SK-N-SH (cell line): ENCODE data around the gene KIF21B. TPM values are rescaled to one million over a fixed set of nuclear protein-coding genes. Genes with fewer than 3 reads are reported as not detected.

Experiments used
- CTCF ChIA-PET: fragments of 300-600, 350-600 bp; formaldehyde crosslinking; extraction: SDS; loops from one replicate; lab custom pipeline; 2021; lab: Yijun Ruan, JAX
- POLR2A ChIA-PET: fragments of 350-600 bp; sonication (Branson Sonifier 250); formaldehyde crosslinking; extraction: SDS; loops from one replicate; lab custom pipeline; 2020; ENCODE audit warnings: antibody characterized with exemption, inconsistent platforms; lab: Yijun Ruan, JAX
- DNase-seq: peaks from one replicate; pipeline ENCODE4 v3.0.0; 2012
- H2AFZ ChIP-seq: fragments of 200-600 bp; sonication (generic); 2 replicates; pipeline ENCODE4 v1.8.1; 2016; ENCODE audit warnings: antibody characterized with exemption, mild to moderate bottlenecking, low read depth
- H3F3A ChIP-seq: fragments of 200-600 bp; sonication (generic); replicated peaks from 2 replicates; pipeline ENCODE3; 2016; ENCODE audit warnings: antibody characterized with exemption, mild to moderate bottlenecking; ENCODE audit not compliant: insufficient read depth
- H3K27ac ChIP-seq, 2 experiments: fragments of 200-500 bp in 1 of 2; fragments of 200-600 bp in 1 of 2; sonication (Bioruptor generic) in 1 of 2; sonication (generic), shearing (Covaris generic) in 1 of 2; 2 replicates each; pipeline versions ENCODE4 v1.5.1 to v1.6.1; 2014 to 2016; ENCODE audit warnings: low read depth in 2 of 2, inconsistent platforms in 1 of 2, low read length in 1 of 2, mild to moderate bottlenecking in 1 of 2, mixed read lengths in 1 of 2
- H3K27me3 ChIP-seq: fragments of 200-600 bp; sonication (generic), shearing (Covaris generic); 2 replicates; pipeline ENCODE4 v1.6.1; 2016; ENCODE audit warnings: mixed run types; ENCODE audit not compliant: insufficient read depth
- H3K36me3 ChIP-seq, 2 experiments: fragments of 200-500 bp in 1 of 2; fragments of 200-600 bp in 1 of 2; sonication (Bioruptor generic) in 1 of 2; sonication (generic) in 1 of 2; replicated peaks in 1 of 2; 2 replicates each; pipeline versions ENCODE3 to v1.5.1; 2014 to 2016; ENCODE audit warnings: low read length in 1 of 2, mild to moderate bottlenecking in 1 of 2; ENCODE audit not compliant: insufficient read depth in 2 of 2, control insufficient read depth in 1 of 2
- H3K4me1 ChIP-seq, 2 experiments: fragments of 200-500 bp in 1 of 2; fragments of 200-600 bp in 1 of 2; sonication (Bioruptor generic) in 1 of 2; sonication (generic), shearing (Covaris generic) in 1 of 2; 2 replicates each; pipeline versions ENCODE4 v1.5.1 to v1.6.1; 2014 to 2016; ENCODE audit warnings: low read depth in 1 of 2, low read length in 1 of 2, mixed run types in 1 of 2; ENCODE audit not compliant: insufficient read depth in 2 of 2, control insufficient read depth in 1 of 2
- H3K4me2 ChIP-seq: fragments of 200-600 bp; sonication (generic), shearing (Covaris generic); 2 replicates; pipeline ENCODE4 v1.6.1; 2017; ENCODE audit warnings: mixed run types
- H3K4me3 ChIP-seq, 2 experiments: fragments of 200-500 bp in 1 of 2; fragments of 200-600 bp in 1 of 2; sonication (Bioruptor generic) in 1 of 2; sonication (generic), shearing (Covaris generic) in 1 of 2; 2 replicates each; pipeline versions ENCODE4 v1.5.1 to v1.8.1; 2014 to 2016; ENCODE audit warnings: low read depth in 2 of 2, inconsistent platforms in 1 of 2, low read length in 1 of 2, mild to moderate bottlenecking in 1 of 2, mixed read lengths in 1 of 2, moderate library complexity in 1 of 2
- H3K79me2 ChIP-seq: fragments of 200-600 bp; sonication (generic); 2 replicates; pipeline ENCODE4 v1.8.1; 2017; ENCODE audit warnings: mild to moderate bottlenecking; ENCODE audit not compliant: insufficient read depth
- H3K9ac ChIP-seq: fragments of 200-600 bp; sonication (generic); 2 replicates; pipeline ENCODE4 v1.6.1; 2017; ENCODE audit warnings: mixed run types
- H3K9me2 ChIP-seq: fragments of 200-600 bp; sonication (generic); 2 replicates; pipeline ENCODE4 v1.6.1; 2017; ENCODE audit warnings: mixed run types
- H3K9me3 ChIP-seq: fragments of 200-600 bp; sonication (generic); 2 replicates; pipeline ENCODE4 v1.6.1; 2017; ENCODE audit warnings: mixed run types, mild to moderate bottlenecking, moderate library complexity
- H4K20me1 ChIP-seq: fragments of 200-600 bp; sonication (generic); 2 replicates; pipeline ENCODE4 v1.6.1; 2017; ENCODE audit warnings: mild to moderate bottlenecking, mixed run types; ENCODE audit not compliant: insufficient read depth
- CHD2 ChIP-seq: fragments of 150-350 bp; IDR thresholded peaks from 2 replicates; pipeline ENCODE4 v1.6.1; 2018; ENCODE audit warnings: low read length; ENCODE audit not compliant: partially characterized antibody
- FOXJ3 ChIP-seq: sonication (generic); formaldehyde crosslinking; IDR thresholded peaks from 2 replicates; pipeline ENCODE4 v1.5.1; 2020; ENCODE audit warnings: mild to moderate bottlenecking, missing genetic modification reagents
- GABPA ChIP-seq: IDR thresholded peaks from 2 replicates; pipeline ENCODE4 v1.4.0; 2012; ENCODE audit warnings: low read depth, mild to moderate bottlenecking
- GATA2 ChIP-seq: sonication (generic); formaldehyde crosslinking; IDR thresholded peaks from 2 replicates; pipeline ENCODE4 v1.5.0; 2020; ENCODE audit warnings: mild to moderate bottlenecking, missing genetic modification reagents
- MEF2A ChIP-seq: IDR thresholded peaks from 2 replicates; pipeline ENCODE4 v1.4.0; 2012; ENCODE audit warnings: low read depth, borderline replicate concordance
- NRF1 ChIP-seq: IDR thresholded peaks from 2 replicates; pipeline ENCODE4 v1.6.1; 2012; ENCODE audit warnings: low read depth, mild to moderate bottlenecking, low read length
- POLR2AphosphoS5 ChIP-seq: IDR thresholded peaks from 2 replicates; pipeline ENCODE4 v1.6.1; 2012; ENCODE audit warnings: low read depth, low read length
- RAD21 ChIP-seq: IDR thresholded peaks from 2 replicates; pipeline ENCODE4 v1.6.1; 2012; ENCODE audit warnings: mild to moderate bottlenecking, low read length
- RFX5 ChIP-seq: IDR thresholded peaks from 2 replicates; pipeline ENCODE4 v1.6.1; 2012; ENCODE audit warnings: mild to moderate bottlenecking, improper control_type of control experiment, low read length
- SIN3A ChIP-seq: IDR thresholded peaks from 2 replicates; pipeline ENCODE4 v1.6.1; 2012; ENCODE audit warnings: low read depth, mild to moderate bottlenecking, low read length, moderate library complexity, borderline replicate concordance
- SMC3 ChIP-seq: IDR thresholded peaks from 2 replicates; pipeline ENCODE4 v1.6.1; 2012; ENCODE audit warnings: low read depth, low read length, improper control_type of control experiment
- TEAD4 ChIP-seq: IDR thresholded peaks from 2 replicates; pipeline ENCODE4 v1.4.0; 2012; ENCODE audit warnings: mild to moderate bottlenecking, borderline replicate concordance; ENCODE audit not compliant: insufficient read depth
- WGBS: methylation state at CpG from one replicate; pipeline ENCODE4 v1.1.6; 2017; ENCODE audit warnings: low lambda C conversion rate; 5-methylcytosine and 5-hydroxymethylcytosine counted together
- polyA plus RNA-seq, 3 experiments: library from polyadenylated mRNA; depleted of rRNA; stranded (reverse); fragments of >200 nt; gene quantifications; 2 replicates each; pipeline ENCODE4 v1.2.3, GENCODE V29; 2012
- TF ChIP-seq, protein P1 (sequence below): fragments of 200-600 bp; sonication (generic); IDR thresholded peaks from 2 replicates; pipeline ENCODE4 v1.6.1; 2017; ENCODE audit warnings: antibody characterized with exemption, mild to moderate bottlenecking, moderate library complexity
- TF ChIP-seq, protein P2 (sequence below): IDR thresholded peaks from 2 replicates; pipeline ENCODE4; 2012
- TF ChIP-seq, protein P3 (sequence below): IDR thresholded peaks from 2 replicates; pipeline ENCODE4 v1.6.1; 2012; ENCODE audit warnings: mild to moderate bottlenecking, low read depth, low read length, moderate library complexity
- TF ChIP-seq, protein P4 (sequence below): IDR thresholded peaks from 2 replicates; pipeline ENCODE4 v1.4.0; 2012; ENCODE audit warnings: low read depth
- TF ChIP-seq, protein P5 (sequence below): IDR thresholded peaks from 2 replicates; pipeline ENCODE4 v1.4.0; 2012; ENCODE audit warnings: low read depth, borderline replicate concordance

Gene KIF21B
- polyA plus RNA-seq, 1 of the 3 experiments (the other 2 are of a cell fraction) = 0.26 TPM

DNA sequence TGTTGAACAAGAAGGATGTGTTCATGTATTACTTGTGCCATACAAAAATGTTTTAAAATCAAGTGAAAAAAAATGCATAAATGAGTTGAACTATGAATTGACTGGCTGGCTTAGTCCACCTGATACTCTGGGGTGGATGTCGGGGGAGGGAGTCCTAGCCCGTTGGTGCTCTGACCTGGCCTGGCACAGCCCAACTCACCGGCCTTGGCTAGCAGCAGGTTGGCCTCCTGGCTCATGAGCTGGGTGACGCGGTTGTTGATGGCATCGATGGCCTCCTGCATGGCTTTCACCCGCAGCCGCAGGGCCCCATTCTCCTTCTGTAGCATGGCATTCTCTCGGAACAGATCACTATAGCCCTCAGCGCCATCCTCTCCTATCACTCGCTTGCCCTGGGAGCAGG is 21.6 kb downstream of the KIF21B start:
- Histone ChIP-seq H3K79me2 (no peaks in the 10 kb centered on the region), H3K27ac (no peak overlapping the region), H3K9me3 (no peaks in the 10 kb centered on the region), H2AFZ (no peak overlapping the region), H3F3A (no peaks in the 10 kb centered on the region), H3K9me2 (no peaks in the 10 kb centered on the region), H3K4me2 (no peak overlapping the region), H3K36me3 (no peaks in the 10 kb centered on the region), H3K27me3 (no peaks in the 10 kb centered on the region), H4K20me1 (no peaks in the 10 kb centered on the region), H3K9ac (no peak overlapping the region), H3K4me1 (no peaks in the 10 kb centered on the region), H3K4me3 (no peak overlapping the region)
- TF ChIP-seq, protein P1, sequence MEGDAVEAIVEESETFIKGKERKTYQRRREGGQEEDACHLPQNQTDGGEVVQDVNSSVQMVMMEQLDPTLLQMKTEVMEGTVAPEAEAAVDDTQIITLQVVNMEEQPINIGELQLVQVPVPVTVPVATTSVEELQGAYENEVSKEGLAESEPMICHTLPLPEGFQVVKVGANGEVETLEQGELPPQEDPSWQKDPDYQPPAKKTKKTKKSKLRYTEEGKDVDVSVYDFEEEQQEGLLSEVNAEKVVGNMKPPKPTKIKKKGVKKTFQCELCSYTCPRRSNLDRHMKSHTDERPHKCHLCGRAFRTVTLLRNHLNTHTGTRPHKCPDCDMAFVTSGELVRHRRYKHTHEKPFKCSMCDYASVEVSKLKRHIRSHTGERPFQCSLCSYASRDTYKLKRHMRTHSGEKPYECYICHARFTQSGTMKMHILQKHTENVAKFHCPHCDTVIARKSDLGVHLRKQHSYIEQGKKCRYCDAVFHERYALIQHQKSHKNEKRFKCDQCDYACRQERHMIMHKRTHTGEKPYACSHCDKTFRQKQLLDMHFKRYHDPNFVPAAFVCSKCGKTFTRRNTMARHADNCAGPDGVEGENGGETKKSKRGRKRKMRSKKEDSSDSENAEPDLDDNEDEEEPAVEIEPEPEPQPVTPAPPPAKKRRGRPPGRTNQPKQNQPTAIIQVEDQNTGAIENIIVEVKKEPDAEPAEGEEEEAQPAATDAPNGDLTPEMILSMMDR = no peak
- TF ChIP-seq RAD21 = no peak
- TF ChIP-seq, protein P2, sequence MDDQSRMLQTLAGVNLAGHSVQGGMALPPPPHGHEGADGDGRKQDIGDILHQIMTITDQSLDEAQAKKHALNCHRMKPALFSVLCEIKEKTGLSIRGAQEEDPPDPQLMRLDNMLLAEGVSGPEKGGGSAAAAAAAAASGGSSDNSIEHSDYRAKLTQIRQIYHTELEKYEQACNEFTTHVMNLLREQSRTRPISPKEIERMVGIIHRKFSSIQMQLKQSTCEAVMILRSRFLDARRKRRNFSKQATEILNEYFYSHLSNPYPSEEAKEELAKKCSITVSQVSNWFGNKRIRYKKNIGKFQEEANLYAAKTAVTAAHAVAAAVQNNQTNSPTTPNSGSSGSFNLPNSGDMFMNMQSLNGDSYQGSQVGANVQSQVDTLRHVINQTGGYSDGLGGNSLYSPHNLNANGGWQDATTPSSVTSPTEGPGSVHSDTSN = no peak
- no peak for DNase-seq
- POLR2A ChIA-PET = no interaction called here
- 67% methylated on average over 2 of the region's 11 CpGs for WGBS
- CTCF ChIA-PET = interaction anchor here (0.7 to 1.1 kb wide), 2 partner anchors 17 to 29 kb away, joined by 3 to 4 read pairs; no protein-coding TSS in a partner anchor

DNA sequence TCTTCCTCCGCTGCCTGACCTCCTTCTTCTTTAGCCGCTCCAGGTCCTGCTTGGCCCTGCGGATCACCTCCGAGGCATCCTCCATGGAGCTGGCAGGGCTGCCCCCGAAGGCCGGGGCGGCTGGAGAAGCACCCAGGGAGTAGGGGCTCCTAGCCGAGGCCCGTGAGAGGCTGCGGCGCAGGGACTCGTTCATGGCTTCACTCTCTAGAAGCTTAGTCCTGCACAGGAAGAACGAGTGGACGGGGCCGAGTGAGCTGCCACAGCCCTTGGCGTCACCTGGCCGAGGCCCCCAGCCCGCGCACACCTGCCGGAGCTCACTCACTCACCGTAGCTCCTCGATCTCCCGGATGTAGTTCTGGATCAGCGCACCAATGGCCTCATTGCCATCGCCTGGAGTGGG is 23.1 kb downstream of the KIF21B start:
- POLR2A ChIA-PET = interaction anchor here (0.6 kb wide), 1 partner anchor 116 kb away, joined by 3 read pairs; no protein-coding TSS in a partner anchor
- no peak overlapping the region for H3K27ac ChIP-seq
- no peaks in the 10 kb centered on the region for H3K79me2 ChIP-seq
- no peak overlapping the region for H3K4me2 ChIP-seq
- H3K4me1 ChIP-seq = no peaks in the 10 kb centered on the region
- H3K9me2 ChIP-seq = no peaks in the 10 kb centered on the region
- WGBS = 94% methylated on average over 19 of the region's 25 CpGs
- no peaks in the 10 kb centered on the region for H3K9me3 ChIP-seq
- CTCF ChIA-PET = interaction anchor here (0.7 to 2.1 kb wide), 4 partner anchors 9 to 110 kb away, joined by 3 to 6 read pairs (median 4); no protein-coding TSS in a partner anchor
- no peak overlapping the region for H3K9ac ChIP-seq
- H2AFZ ChIP-seq = no peak overlapping the region
- H3K27me3 ChIP-seq = no peaks in the 10 kb centered on the region
- H4K20me1 ChIP-seq = no peaks in the 10 kb centered on the region
- no peaks in the 10 kb centered on the region for H3F3A ChIP-seq
- TF ChIP-seq FOXJ3 (CRISPR knock-in tag) (no peak), GATA2 (CRISPR knock-in tag) (no peak), POLR2AphosphoS5 (no peak), TEAD4 (no peak), MEF2A (no peak), GABPA (no peak), CHD2 (no peak), SMC3 (no peak), SIN3A (no peak), RFX5 (no peak), NRF1 (no peak)
- TF ChIP-seq, protein P3, sequence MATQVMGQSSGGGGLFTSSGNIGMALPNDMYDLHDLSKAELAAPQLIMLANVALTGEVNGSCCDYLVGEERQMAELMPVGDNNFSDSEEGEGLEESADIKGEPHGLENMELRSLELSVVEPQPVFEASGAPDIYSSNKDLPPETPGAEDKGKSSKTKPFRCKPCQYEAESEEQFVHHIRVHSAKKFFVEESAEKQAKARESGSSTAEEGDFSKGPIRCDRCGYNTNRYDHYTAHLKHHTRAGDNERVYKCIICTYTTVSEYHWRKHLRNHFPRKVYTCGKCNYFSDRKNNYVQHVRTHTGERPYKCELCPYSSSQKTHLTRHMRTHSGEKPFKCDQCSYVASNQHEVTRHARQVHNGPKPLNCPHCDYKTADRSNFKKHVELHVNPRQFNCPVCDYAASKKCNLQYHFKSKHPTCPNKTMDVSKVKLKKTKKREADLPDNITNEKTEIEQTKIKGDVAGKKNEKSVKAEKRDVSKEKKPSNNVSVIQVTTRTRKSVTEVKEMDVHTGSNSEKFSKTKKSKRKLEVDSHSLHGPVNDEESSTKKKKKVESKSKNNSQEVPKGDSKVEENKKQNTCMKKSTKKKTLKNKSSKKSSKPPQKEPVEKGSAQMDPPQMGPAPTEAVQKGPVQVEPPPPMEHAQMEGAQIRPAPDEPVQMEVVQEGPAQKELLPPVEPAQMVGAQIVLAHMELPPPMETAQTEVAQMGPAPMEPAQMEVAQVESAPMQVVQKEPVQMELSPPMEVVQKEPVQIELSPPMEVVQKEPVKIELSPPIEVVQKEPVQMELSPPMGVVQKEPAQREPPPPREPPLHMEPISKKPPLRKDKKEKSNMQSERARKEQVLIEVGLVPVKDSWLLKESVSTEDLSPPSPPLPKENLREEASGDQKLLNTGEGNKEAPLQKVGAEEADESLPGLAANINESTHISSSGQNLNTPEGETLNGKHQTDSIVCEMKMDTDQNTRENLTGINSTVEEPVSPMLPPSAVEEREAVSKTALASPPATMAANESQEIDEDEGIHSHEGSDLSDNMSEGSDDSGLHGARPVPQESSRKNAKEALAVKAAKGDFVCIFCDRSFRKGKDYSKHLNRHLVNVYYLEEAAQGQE = no peak
- TF ChIP-seq, protein P4, sequence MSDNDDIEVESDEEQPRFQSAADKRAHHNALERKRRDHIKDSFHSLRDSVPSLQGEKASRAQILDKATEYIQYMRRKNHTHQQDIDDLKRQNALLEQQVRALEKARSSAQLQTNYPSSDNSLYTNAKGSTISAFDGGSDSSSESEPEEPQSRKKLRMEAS = no peak
- TF ChIP-seq, protein P5, sequence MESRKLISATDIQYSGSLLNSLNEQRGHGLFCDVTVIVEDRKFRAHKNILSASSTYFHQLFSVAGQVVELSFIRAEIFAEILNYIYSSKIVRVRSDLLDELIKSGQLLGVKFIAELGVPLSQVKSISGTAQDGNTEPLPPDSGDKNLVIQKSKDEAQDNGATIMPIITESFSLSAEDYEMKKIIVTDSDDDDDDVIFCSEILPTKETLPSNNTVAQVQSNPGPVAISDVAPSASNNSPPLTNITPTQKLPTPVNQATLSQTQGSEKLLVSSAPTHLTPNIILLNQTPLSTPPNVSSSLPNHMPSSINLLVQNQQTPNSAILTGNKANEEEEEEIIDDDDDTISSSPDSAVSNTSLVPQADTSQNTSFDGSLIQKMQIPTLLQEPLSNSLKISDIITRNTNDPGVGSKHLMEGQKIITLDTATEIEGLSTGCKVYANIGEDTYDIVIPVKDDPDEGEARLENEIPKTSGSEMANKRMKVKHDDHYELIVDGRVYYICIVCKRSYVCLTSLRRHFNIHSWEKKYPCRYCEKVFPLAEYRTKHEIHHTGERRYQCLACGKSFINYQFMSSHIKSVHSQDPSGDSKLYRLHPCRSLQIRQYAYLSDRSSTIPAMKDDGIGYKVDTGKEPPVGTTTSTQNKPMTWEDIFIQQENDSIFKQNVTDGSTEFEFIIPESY = no peak
- TF ChIP-seq, protein P2 = no peak
- DNase-seq = no peak
- no peaks in the 10 kb centered on the region for H3K36me3 ChIP-seq
- no peak overlapping the region for H3K4me3 ChIP-seq
